SH-SY5Y (cell line): Measurements from ENCODE around the gene ULK4.

Experiments used
- GATA2 ChIP-seq: IDR thresholded peaks from 2 replicates; pipeline ENCODE4 v1.6.1; 2011; ENCODE audit warnings: mild to moderate bottlenecking, low read depth, low read length
- GATA3 ChIP-seq: IDR thresholded peaks from 2 replicates; pipeline ENCODE4 v1.6.1; 2011; ENCODE audit warnings: low read depth, mild to moderate bottlenecking, low read length, moderate library complexity

GRCh38 chr3:41601404-41601987, 360.4 kb downstream of the ULK4 start:
- TF ChIP-seq GATA3, result no peak
- TF ChIP-seq GATA2, result no peak
